Activated CD4-positive, CD25-positive, alpha-beta regulatory T cell treated with anti-CD3 and anti-CD28 coated beads, Interleukin-2, amount 50 U/mL, for 24 hours (primary cell): Measurements from ENCODE around the gene NDEL1.
"Not testable (repeated sequence)": the region's sequence is repeated elsewhere in the genome, so short reads cannot be mapped to it uniquely, and the experiment has no call there.

Source experiments
- ATAC-seq, 2 donors: fragments of 150-1000 bp; cut with Tn5 transposase; one replicate each; pipeline ENCODE4 v1.10.0; 2021; ENCODE audit warnings: mild to moderate bottlenecking in 1 of 2, moderate library complexity in 1 of 2

NDEL1 gene, protein sequence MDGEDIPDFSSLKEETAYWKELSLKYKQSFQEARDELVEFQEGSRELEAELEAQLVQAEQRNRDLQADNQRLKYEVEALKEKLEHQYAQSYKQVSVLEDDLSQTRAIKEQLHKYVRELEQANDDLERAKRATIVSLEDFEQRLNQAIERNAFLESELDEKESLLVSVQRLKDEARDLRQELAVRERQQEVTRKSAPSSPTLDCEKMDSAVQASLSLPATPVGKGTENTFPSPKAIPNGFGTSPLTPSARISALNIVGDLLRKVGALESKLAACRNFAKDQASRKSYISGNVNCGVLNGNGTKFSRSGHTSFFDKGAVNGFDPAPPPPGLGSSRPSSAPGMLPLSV

DNA sequence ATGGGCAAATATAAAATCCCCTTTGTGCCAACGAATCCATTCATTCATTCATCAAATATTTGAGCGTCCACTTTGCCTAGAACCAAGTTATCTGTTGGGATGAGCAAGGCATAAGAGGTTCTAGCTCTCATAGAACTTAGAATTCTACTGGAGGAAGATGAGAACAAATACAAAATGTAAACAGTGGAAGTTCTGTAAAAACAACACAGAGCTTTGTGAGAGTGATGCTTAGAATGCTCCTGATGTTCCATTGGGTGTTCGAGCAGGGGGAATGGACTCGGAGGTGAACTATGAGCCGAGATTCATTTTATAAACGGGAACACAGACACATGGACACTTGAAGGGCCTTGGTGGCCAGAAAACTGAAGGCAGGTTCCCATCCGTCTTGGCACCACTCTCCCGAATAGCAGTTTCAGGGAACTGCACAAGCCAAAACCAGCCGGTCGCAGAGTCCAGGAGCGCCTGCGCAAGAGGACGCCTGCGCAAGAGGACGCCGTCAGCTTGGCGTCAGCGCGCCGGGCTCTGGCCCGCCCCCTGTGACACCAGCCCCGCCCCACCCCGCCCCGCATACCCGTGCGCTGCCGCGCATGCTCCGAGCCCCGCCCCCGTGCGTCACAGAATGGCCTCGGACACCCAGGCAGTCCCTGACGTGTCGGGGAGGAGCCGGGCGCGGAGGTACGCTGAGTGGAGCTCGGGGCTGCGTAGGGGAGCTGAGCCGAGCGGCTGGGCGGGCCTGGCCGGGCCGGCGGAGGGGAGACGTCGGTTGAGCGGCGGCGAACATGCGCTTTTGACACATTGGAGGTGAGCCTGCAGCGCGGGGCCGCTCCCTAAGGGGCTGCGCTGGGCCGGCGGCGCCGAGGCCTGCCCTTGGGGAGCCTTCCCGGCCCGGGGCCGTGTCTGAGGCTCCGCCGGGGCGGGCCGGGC, at the start of gene NDEL1:
Gene NDEL1, plus strand, starts transcription at position 640 of the 924 bp plus-strand sequence. CDS start 8,388 bp downstream, outside the sequence.
- peak; percentile 97 to 99 for ATAC-seq

DNA sequence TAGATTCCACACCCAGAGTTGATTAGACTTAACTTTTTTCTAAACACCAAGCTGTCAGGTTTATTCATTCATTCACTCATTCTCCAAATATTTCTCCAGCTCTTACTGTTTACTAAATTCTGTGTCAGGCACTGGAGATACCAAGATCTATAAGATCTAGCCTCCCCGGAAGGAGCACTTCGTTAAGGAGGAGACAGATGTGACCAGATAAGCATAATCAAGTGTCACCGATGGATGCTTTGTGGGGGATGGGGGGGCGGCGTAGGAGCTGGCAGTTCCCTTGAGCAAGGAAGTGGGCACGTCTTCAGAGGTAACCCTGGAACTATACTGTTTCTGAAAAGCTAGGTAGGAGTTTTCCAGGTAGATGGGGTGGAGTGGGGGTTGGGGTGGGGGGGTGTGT, 48.8 kb upstream of the NDEL1 start:
- ATAC-seq = no peak

DNA sequence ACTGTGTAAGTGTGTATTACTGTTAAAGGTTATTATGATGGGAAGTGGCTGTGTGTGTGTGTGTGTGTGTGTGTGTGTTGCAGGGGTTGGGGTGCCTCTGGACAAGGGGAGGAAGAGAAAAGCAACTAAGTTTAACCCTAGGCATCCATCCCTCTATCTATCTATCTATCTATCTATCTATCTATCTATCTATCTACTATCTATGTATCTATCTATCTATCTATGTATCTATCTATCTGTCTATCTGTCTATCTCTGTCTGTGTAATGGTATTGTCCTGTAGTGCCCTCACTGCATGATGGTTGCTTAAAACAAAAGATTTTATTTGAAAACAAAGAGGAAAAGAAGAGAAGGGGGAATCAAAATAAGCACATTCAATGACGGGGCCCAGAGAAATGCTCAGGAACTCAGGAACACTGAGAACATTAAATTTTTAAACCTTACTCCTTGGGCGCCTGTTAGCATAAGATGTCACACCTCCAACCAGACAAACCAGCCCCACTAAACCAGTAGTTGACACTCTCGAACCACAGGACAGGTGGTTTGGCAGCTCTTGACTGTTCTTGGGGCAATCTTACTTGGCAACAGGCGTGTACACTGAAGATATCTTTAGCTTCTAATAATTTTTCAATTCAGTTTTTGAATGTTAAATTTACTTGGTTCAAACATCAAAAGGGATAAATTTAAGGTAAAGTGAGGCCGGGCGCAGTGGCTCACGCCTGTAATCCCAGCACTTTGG, 47.6 kb upstream of the NDEL1 start:
- no peak for ATAC-seq

DNA sequence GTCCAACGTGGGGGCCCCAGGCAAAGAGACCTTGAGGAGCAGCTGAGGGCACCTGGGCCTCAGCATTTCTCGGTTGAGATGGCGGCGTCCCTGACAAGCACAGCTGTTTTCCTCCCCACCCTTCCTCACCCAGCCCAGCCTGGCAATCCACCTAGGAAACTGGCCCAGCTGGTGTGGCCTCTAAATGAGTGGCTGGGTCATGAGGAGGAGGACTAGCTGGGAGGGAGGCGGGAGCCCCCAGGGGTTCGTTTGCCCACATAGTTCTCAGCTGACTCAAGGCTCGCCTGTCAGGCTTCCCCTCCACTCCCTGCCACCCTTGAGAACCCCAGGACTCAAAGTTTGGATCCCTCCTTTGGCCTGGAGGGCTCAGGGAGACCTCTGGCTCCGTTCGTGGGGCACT, 44.0 kb upstream of the NDEL1 start:
- ATAC-seq = no peak

DNA sequence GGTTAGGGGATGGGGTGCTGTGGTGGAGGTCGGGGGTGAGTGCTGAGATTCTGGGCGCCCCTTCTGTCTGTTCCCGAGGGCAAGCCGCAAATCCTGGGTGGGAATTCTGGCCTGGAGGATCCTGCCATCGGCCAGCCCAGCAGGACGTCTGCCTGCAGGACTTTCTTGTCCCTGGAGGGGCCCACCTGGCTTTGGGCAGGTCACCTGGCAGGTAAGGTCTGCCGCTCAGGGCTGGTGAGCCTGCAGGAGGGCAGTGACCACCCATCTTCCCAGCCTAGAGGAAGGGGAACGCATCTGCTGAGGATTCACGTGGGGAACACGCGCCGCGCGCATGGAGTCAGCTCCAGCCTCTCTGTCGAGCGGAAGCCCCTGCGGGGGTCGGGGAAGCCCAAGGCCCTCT, 43.4 kb upstream of the NDEL1 start:
- no peak for ATAC-seq

DNA sequence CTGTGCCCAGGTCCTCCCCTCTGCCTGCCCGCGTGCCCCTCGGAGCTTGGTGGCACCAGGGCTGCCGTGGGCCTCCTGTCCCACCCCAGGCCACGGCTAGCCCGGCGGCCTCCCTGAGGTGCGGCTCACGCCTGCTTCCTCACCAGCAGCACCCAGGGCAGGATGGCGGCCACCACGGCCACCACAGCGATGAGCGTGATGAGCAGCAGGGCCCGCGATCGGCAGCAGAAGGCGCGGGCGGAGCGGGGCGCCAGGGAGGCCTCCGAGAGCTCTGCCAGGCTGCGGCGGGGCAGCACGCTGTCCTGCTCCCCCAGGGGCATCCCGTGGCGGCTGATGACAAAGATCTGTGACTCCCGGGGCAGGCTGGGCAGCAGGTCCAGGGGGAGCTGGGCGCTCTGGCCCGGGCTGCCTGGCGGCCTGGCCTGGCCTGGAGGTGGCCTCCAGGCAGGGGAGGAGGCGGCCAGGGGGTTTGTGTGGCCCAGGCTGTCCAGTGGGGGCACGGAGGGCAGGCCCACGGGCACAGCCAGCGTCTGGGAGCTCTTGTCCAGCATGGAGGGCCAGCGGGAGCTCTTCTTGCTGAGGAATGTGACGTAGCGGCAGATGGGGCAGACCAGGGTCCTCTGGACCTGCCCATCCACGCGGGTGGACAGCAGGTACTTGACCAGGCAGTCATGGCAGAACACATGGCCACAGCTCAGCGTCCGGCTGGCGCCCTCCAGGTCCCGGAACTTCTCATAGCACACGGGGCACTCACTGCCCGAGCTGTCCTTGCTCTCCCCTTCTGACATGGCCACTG, 42.8 kb upstream of the NDEL1 start:
- no peak for ATAC-seq

DNA sequence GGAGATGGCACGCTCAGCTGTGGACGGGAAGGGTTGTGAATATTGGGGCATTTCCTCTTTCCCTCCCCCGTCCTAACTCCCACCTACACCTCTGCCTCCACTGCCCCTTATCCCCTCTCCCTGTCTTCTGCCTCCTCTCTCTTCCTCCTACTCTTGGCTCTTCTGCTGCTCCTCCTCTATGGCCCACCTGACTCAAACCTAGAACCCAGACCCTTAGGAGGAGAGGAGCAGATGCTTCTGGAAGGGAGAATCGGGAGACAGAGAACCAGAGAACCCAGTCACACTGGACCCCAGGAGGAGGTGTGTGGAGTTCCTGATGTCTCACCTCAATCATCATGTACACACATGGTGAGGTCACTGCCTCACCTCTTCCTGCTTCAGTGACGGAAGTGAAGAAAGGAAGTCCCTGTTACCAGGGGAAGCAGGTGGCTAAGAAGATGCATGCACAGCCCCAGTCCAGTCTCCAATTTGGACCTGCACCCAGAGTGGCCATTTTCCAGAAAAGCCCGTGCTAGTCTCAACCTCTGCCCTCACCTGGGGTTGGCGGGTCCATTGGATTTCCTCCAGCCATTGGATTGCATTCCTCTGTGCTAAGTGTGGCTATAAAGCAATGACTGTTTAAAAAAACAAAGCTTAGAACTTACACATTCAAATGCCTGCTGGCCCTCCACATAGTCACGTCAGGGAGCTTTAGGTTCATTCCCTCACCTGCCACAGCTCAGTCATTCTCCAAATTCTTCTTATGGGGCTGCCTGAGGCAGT, 42.0 kb upstream of the NDEL1 start:
- ATAC-seq = peak; percentile 86 to 88

DNA sequence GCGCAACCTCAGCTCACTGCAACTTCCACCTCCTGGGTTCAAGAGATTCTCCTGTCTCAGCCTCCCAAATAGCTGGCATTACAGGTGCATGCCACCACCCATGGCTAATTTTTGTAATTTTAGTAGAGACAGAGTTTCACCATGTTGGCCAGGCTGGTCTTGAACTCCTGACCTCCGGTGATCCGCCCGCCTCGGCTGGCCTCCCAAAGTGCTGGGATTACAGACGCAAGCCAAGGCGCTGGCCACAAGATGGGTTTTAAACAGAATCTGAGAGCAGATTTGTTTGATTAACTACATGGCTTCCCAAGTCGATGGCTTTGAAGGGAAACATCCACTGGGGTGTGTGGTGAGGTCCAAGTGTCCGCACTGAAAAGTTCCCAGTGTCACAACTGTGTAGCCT, 41.2 kb upstream of the NDEL1 start:
- not testable (repeated sequence) for ATAC-seq

DNA sequence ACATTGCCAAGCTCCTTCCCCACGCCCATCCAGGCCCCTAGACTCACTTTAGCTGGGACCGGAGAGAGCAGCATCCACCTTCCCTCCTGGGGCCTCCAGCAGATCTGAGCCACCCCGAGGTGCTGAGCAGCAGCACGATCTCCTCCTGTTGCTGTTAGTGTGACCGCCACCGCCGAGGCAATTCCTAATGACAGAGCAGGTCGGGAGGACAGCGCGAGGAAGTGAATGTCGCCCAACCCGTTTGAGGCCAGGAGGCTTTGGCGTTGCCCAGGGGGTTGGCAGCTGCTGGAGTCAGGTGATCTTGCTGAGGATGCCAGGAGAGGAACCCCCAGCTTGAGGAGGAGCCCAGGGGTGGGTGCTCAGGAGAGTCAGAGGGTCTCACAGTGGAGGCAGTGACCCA, 38.0 kb upstream of the NDEL1 start, which contains the start of gene RNF222:
Gene RNF222, minus strand, starts transcription at position 192 of the 400 bp plus-strand sequence. CDS start 4,366 bp downstream, outside the sequence.
- ATAC-seq = no peak

DNA sequence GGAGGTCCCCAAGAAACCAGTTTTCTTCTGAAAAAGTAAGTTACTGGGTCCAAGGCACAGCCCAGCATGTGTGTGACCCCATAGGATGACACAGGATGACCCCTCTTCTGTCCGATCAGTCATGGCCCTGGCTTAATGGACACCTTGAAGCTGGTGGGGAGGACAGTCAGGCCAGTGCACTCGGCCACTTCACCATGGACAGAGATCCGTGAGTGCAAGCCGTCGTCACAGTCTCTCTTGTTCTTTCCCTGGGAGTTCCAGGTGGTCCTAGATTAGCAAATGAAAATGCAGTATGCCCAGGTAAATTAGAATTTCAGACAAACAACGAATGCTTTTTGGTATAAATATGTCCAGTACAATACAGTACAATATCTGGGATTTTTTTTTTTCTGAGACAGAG, 36.7 kb upstream of the NDEL1 start:
- no peak for ATAC-seq

DNA sequence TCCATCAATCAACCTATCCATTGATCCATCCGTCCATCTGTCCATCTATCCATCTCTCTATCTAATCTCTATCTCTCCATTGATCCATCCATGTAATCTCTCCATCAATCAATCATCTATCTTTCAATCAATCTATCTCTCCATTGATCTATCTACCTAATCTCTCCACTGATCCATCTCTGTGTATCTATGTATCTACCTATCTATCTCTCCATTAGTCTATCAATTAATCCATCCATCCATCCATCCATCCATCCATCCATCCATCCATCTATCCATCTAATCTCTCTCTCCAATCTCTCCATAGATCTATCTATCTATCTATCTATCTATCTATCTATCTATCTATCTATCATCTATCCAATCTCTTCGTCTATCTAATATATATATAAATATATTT, 34.6 kb upstream of the NDEL1 start:
- no peak for ATAC-seq

DNA sequence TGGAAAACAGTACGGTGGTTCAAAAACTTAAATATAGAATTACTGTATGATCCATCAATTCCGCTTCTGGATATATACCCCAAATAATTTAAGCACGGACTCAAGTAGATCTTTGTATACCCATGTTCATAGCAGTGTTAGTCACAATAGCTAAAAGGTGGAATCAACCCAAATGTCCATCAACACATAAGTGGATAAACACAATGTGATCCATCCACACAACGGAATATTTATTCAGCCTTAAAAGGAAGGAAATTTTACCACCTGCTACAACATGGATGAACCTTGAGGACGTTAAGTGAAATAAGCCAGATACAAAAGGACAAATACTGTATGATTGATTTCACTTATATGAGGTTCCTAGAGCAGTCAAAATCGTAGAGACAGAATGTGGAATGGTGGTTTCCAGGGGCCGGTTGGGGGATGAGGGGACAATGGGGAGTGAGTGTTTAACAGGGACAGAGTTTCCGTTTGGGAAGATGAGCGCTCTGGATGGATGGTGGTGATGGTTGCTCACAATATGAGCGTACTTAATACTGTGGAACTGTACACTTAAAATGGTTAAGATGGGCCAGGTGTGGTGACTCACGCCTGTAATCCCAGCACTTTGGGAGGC, 32.7 kb upstream of the NDEL1 start:
- no peak for ATAC-seq

DNA sequence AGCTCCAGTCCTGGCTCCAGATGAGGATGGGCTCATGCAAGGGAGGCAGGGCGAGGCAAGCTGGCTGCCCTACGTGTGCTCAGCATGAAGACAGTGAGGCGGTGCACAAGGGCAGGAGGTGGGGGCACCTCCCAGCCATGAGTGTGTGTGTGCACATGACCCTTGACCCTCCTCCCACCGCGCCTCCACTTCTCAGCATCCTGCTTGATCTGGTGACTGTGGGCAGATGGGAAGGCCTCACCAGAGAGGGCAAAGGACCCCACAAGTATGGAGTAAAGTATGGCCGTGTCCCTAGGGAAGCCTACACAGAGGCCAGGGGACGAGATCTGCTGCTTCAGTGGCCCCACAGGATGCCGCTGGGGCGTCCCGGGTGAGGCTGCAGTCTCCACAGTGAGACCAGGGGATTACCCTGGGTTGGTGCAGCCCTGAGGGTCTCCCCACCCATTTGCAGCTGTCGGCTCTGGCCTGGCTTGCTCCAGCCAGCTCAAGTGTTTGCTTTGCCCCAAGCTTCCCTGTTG, 30.1 kb upstream of the NDEL1 start:
- ATAC-seq = no peak

DNA sequence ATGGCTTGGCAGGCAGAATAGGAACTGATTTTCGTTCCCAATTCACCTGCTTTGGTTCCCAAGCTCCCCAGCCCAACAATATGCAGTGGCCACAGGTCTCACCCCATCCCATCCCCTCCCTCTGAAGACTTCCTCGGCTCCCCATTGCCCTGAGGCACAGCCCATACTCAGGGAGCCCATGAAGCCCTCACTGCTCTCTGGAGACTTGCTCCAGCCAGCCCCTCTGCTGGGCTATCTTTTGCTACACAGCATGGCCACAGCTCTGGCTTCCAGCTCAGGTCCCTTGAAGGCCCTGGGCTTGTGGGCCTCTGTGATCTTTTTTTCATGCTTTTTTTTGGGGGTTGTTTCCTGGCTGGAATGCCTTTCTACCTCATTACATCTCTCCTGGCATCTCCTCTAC, 29.5 kb upstream of the NDEL1 start:
- no peak for ATAC-seq

DNA sequence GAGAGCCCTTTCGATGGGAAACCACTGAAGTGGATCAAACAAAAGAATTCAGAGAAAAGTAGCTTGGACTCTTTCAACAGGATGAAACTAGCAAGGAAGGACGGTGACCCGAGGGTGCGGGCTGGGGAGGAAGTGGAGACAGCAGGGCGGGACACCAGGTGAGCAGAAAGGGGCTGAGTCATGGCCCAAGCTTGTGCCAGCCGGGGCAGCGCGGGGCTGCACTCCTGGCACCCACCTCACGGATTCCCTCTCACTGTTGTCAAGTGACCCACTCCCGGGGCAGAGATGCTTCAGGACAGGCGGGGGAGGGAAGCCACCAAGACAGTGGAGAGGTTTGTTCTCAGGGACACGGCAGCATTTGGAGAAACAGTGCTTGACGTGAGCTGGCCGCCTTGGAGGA, 27.3 kb upstream of the NDEL1 start:
- ATAC-seq = no peak

DNA sequence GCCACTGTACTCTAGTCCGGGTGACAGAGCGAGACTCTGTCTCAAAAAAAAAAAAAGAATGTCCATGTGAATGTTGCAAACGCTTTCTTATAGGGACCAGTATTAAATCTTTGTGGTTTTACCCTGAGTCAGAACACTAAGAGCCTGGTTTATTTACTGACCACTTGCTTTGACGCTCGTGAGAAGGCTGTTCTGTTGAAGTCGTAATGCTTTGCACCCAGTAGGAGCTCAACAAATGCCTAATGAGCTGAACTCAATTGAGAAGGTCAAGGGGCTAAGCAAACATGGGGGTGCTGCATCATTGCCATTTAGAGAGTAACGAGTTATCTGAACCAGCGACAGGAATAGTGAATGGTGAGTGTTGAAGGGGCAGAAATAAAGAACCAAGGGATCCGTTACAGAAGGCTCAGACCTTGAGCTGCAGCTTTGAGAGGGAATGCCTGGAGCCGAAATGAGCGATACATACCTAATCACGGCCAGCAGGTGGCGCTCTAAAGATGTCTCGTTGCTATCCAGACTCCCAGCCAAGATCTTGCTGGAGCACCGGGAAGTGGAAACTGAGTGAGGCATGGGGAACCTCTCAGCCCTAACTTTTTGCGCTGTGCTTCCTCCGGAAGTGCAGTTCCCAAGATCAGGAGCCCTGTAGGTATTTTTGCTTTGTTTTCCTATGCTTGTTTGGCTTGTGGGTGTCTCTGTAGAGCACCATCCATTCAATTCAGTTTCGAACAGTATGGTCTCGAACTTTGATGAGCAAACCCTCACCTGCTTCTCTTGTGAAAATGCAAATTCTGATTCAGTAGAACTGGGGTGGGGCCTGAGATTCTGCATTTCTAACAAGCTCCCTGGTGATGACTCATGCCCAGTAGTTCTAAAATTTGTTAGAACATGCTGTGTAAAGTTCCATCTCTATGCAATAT, 25.5 kb upstream of the NDEL1 start:
- ATAC-seq = peak; percentile 60 to 73

DNA sequence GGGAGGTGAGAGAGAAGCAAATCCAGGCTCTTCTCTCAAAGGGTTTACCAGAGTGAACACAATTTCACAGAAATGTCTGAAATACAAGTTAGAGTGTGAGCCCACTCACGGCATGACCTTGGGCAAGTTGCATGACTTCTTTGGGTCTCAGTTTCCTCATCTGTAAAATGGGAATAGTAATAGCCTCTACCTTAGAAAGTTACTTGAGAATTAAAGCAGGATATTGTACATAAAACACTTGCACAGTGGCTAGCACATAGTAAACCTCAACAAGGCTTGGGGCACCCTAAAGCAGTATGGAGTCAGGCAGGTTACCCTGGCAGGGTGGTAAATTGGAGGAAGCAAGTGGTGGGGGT, 24.8 kb upstream of the NDEL1 start:
- no peak for ATAC-seq

DNA sequence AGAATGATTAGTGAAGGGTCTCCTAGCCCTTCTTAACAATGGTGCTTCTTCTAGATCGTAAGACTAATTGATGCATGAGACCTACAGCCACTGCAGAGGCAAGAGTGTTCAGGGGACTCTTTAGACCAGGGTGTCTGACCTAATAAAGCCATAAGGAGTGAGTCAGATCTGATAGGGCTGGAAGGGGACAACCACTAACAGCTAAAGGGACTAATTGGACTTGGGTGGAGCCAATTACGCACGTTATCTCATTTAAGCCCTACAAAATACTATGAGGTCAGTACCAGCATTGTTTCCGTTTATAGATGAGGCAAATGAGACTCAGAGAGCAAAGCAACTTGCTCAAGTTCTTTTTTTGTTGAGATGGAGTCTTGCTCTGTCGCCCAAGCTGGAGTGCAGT, 23.6 kb upstream of the NDEL1 start:
- ATAC-seq = no peak

DNA sequence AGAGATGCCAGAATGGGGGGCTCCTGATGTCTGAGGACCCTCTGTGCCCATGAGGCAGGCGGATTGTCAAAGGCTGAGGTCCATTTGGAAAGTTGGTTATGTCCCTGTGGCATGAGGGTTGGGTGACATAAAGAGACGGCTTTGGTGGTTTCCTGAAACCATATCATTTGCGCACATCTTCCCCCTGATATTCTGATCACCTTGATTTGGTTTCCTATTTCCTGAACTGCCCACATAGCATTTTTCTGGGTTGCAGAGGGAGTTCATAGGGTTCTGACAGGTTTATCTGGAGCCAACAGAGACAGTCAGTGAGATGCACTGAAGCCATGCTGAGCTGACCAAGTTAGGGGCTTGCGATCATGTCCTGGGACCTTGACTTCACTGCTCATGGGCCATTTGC, 22.4 kb upstream of the NDEL1 start:
- no peak for ATAC-seq

DNA sequence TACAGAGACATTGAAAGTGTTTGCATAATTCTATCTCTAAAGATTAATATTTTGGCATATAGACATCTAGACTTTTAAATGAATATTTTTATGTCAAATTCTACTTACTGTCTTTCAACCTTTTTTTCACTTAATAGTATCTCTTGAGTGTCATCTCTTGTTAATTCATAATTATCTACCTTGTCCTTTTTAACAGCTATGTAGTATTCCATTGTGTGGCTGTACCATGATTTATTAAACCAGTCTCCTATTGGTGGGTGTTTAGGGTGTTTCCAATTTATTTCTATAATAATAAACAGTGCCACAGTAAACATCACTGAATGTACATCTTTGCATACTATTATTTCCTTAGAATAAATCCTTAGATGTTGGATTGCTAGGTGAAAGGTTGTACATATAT, 21.7 kb upstream of the NDEL1 start:
- no peak for ATAC-seq
